K562 (cell line): ENCODE results near the gene BCKDK. TPM values are rescaled to one million over a fixed set of nuclear protein-coding genes. Genes with fewer than 3 reads are reported as not detected.

ENCODE experiments used
- ATAC-seq: fragments of 200-7000 bp; cut with Tn5 transposase; 3 replicates; pipeline ENCODE4 v1.9.1; 2020; ENCODE audit warnings: moderate library complexity
- BruUV-seq: library from RNA; stranded (reverse); fragments of 400-500 nt; replicated peaks from 2 replicates; lab custom pipeline; 2021; lab: Mats Ljungman, UMichigan
- CTCF ChIA-PET: fragments of 300-600 bp; formaldehyde crosslinking; extraction: SDS; loops from one replicate; lab custom pipeline; 2021; ENCODE audit warnings: low intra/inter-chr PET ratio; lab: Yijun Ruan, JAX
- POLR2A ChIA-PET: fragments of 300-600, 350-650 bp; sonication (Branson Sonifier 250); formaldehyde crosslinking; extraction: SDS; loops from one replicate; lab custom pipeline; 2021; ENCODE audit warnings: antibody characterized with exemption, inconsistent platforms; lab: Yijun Ruan, JAX
- DNase-seq, 4 experiments: peaks; one replicate each; pipeline versions ENCODE4 v3.0.0 to v3.0.0-alpha.2; 2011 to 2018; ENCODE audit warnings: low spot score in 3 of 4, mixed read lengths in 3 of 4; ENCODE audit errors: extremely low read depth in 1 of 4
- FAIRE-seq: peaks from 2 replicates; lab custom pipeline; 2011; peaks lifted over from hg19 to GRCh38; lab: Jason Lieb, UNC
- H2AFZ ChIP-seq: 2 replicates; pipeline ENCODE4 v1.6.0; 2011; ENCODE audit warnings: low read depth, low read length, control low read depth, inconsistent platforms
- H3K27ac ChIP-seq: fragments of 200-600 bp; 3 replicates; pipeline ENCODE4 v1.8.0; 2011; ENCODE audit warnings: low read depth, mild to moderate bottlenecking, control low read depth, inconsistent platforms, low read length, moderate library complexity, mixed read lengths; ENCODE audit errors: extremely low read depth
- H3K27me3 ChIP-seq, 2 experiments: fragments of 300-600 bp in 1 of 2; 2 replicates in 1 of 2; 3 replicates in 1 of 2; pipeline versions ENCODE4 v1.6.0 to v1.8.0; 2011; ENCODE audit warnings: inconsistent platforms in 2 of 2, low read length in 2 of 2, mild to moderate bottlenecking in 1 of 2, mixed read lengths in 1 of 2, moderate library complexity in 1 of 2; ENCODE audit not compliant: control insufficient read depth in 2 of 2, insufficient read depth in 2 of 2
- H3K36me3 ChIP-seq: fragments of 300-600 bp; 3 replicates; pipeline ENCODE4 v1.8.0; 2011; ENCODE audit warnings: mild to moderate bottlenecking, low read length, inconsistent platforms; ENCODE audit not compliant: control insufficient read depth, insufficient read depth
- H3K4me1 ChIP-seq, 2 experiments: fragments of 200-600 bp in 1 of 2; replicated peaks in 1 of 2; 2 replicates in 1 of 2; 3 replicates in 1 of 2; pipeline versions ENCODE4 v1.5.1 to v1.8.0; 2011; ENCODE audit warnings: inconsistent platforms in 2 of 2, low read length in 2 of 2, mild to moderate bottlenecking in 1 of 2, mixed read lengths in 1 of 2, moderate library complexity in 1 of 2; ENCODE audit not compliant: control insufficient read depth in 2 of 2, insufficient read depth in 2 of 2
- H3K4me2 ChIP-seq: 2 replicates; pipeline ENCODE4 v1.6.1; 2011; ENCODE audit warnings: low read length, control low read depth, inconsistent platforms, mixed read lengths; ENCODE audit not compliant: insufficient read depth
- H3K4me3 ChIP-seq: fragments of 200-600 bp; sonication (generic), shearing (Covaris generic); 2 replicates; pipeline ENCODE4 v1.5.1; 2016; ENCODE audit warnings: control low read depth, inconsistent platforms
- H3K79me2 ChIP-seq: fragments of 200-600 bp; 3 replicates; pipeline ENCODE4 v1.8.0; 2011; ENCODE audit warnings: low read length, inconsistent platforms; ENCODE audit not compliant: control insufficient read depth, insufficient read depth
- H3K9ac ChIP-seq, 2 experiments: 2 replicates each; pipeline versions ENCODE4 v1.6.0 to v1.6.1; 2011; ENCODE audit warnings: low read depth in 2 of 2, low read length in 2 of 2, control low read depth in 1 of 2, inconsistent platforms in 1 of 2, mild to moderate bottlenecking in 1 of 2, mixed read lengths in 1 of 2; ENCODE audit not compliant: insufficient read depth in 1 of 2
- H3K9me1 ChIP-seq: one replicate; pipeline ENCODE4 v1.6.0; 2011; ENCODE audit warnings: inconsistent platforms, mild to moderate bottlenecking, low read length, moderate library complexity; ENCODE audit not compliant: control insufficient read depth, insufficient read depth
- H3K9me3 ChIP-seq: replicated peaks from 2 replicates; pipeline ENCODE4 v1.5.1; 2011; ENCODE audit warnings: low read depth, low read length, inconsistent platforms; ENCODE audit not compliant: control insufficient read depth, insufficient read depth
- H4K20me1 ChIP-seq: replicated peaks from 2 replicates; pipeline ENCODE4 v1.6.1; 2011; ENCODE audit warnings: low read length, inconsistent platforms, mixed read lengths; ENCODE audit not compliant: control insufficient read depth, insufficient read depth
- BCLAF1 ChIP-seq, 2 experiments: fragments of 450-650 bp in 1 of 2; IDR thresholded peaks; 2 replicates each; pipeline ENCODE4 v1.6.1; 2011 to 2017; ENCODE audit warnings: low read depth in 2 of 2, antibody characterized with exemption in 1 of 2, borderline replicate concordance in 1 of 2, low read length in 1 of 2, mild to moderate bottlenecking in 1 of 2, mixed read lengths in 1 of 2; ENCODE audit not compliant: control insufficient read depth in 1 of 2
- CBFB ChIP-seq: sonication (generic); formaldehyde crosslinking; IDR thresholded peaks from 2 replicates; pipeline ENCODE4 v1.4.0; 2020; ENCODE audit warnings: mild to moderate bottlenecking, missing genetic modification reagents
- SAFB ChIP-seq: fragments of 200-400 bp; formaldehyde crosslinking; IDR thresholded peaks from 2 replicates; pipeline ENCODE4 v1.6.1; 2017; ENCODE audit warnings: low read depth, low read length, borderline replicate concordance
- SAFB2 ChIP-seq: fragments of 200-400 bp; formaldehyde crosslinking; IDR thresholded peaks from 2 replicates; pipeline ENCODE4 v1.6.1; 2018; ENCODE audit warnings: borderline replicate concordance, low read length, low read depth, moderate library complexity; ENCODE audit not compliant: severe bottlenecking
- UBTF ChIP-seq, 2 experiments: IDR thresholded peaks; 2 replicates each; pipeline ENCODE4 v1.6.1; 2012; ENCODE audit warnings: improper control_type of control experiment in 2 of 2, low read depth in 2 of 2, low read length in 2 of 2, borderline replicate concordance in 1 of 2
- ZNF75A ChIP-seq: fragments of 450-650 bp; formaldehyde crosslinking; IDR thresholded peaks from 2 replicates; pipeline ENCODE4 v1.4.0; 2020; ENCODE audit warnings: mild to moderate bottlenecking
- WGBS: fragments of 100-300 bp; shearing (Covaris generic); methylation state at CpG from one replicate; pipeline ENCODE4 v1.1.6; 2016; ENCODE audit warnings: low coverage, mixed read lengths; ENCODE audit not compliant: insufficient coverage; ENCODE audit errors: missing lambda C conversion rate; 5-methylcytosine and 5-hydroxymethylcytosine counted together
- in situ Hi-C: fragments of 300-500 bp; cut with MboI; formaldehyde crosslinking; loops from 4 replicates; pipeline ENCODE4 v1.15.0; 2018; ENCODE audit warnings: inconsistent platforms, mixed read lengths
- intact Hi-C: fragments of 100-400 bp; cut with micrococcal nuclease; formaldehyde crosslinking; loops from 2 replicates; pipeline ENCODE4 v1.14.2; 2022
- polyA plus RNA-seq, 8 experiments: library from polyadenylated mRNA; depleted of rRNA in 4 of 8; stranded (reverse) in 5 of 8; unstranded in 3 of 8; fragments of >200 nt; fragmentation: Nextera tagmentation in 2 of 8; fragmentation: Illumina TruSeq in 1 of 8; extraction: Ambion mirVana in 2 of 8; extraction: Trizol in 1 of 8; gene quantifications; 2 replicates each; pipeline versions ENCODE4 v1.2.1 to v1.2.3, GENCODE V29; 2011 to 2014; ENCODE audit warnings: inconsistent platforms in 1 of 8, missing spikeins in 1 of 8
- total RNA-seq, 7 experiments: library from RNA; depleted of rRNA in 6 of 7; stranded (reverse); fragments of >200 nt in 6 of 7; fragmentation: Illumina TruSeq in 2 of 7; extraction: Trizol in 2 of 7; gene quantifications; 2 replicates each; pipeline versions ENCODE4 v1.2.1 to v1.2.3, GENCODE V29; 2011 to 2021; ENCODE audit warnings: low replicate concordance in 1 of 7
- TF ChIP-seq, protein P1 (sequence below): sonication (generic); formaldehyde crosslinking; IDR thresholded peaks from 2 replicates; pipeline ENCODE4 v1.8.0; 2023; ENCODE audit warnings: mild to moderate bottlenecking, missing genetic modification reagents

Gene BCKDK
- total and polyA plus RNA-seq, 9 of the 15 experiments (the other 6 are each of a cell fraction or from before 2014, with no cell fraction given), result 0.58 to 34.8 (median 13.1) TPM

GRCh38 chr16:31073142-31073969 is 34.8 kb upstream of the BCKDK start:
- no peaks in the 10 kb centered on the region for H3K9me3 ChIP-seq
- in situ Hi-C loops, result no loop called here
- peaks cover 27% of the 10 kb centered on the region for H3K36me3 ChIP-seq
- ChIA-PET CTCF (interaction anchor here (0.6 kb wide), 1 partner anchor 19 kb away, joined by 3 read pairs; no protein-coding TSS in a partner anchor), POLR2A (interaction anchor here (0.6 to 3.3 kb wide), 29 partner anchors 9 to 215 kb away, joined by 3 to 32 read pairs (median 4); partner anchors contain the start of genes FUS, HSD3B7, KAT8 and PRSS53)
- H3K4me2 ChIP-seq, result peak overlapping the region; percentile 97
- H4K20me1 ChIP-seq, result no peaks in the 10 kb centered on the region; the same call in 1 of the 2 replicates
- DNase-seq (peak; percentile 86 to 94 (median 90)), FAIRE-seq (no peak), ATAC-seq (peak; percentile 86)
- intact Hi-C loops, result loop anchor here (5.0 kb wide), 1 partner anchor 81 kb away; no protein-coding TSS in a partner anchor
- no peaks in the 10 kb centered on the region for H3K27me3 ChIP-seq
- H3K9ac ChIP-seq, result peak overlapping the region; percentile 86 to 94
- no TSS peak for BruUV-seq
- H3K79me2 ChIP-seq, result peaks cover 68% of the 10 kb centered on the region
- H3K9me1 ChIP-seq, result no peaks in the 10 kb centered on the region
- peak overlapping the region; percentile 95 for H2AFZ ChIP-seq
- WGBS, result under 1% methylated on average over 36 of the region's 83 CpGs
- H3K27ac ChIP-seq, result peak overlapping the region; percentile 88
- H3K4me3 ChIP-seq, result peak overlapping the region; percentile 79
- H3K4me1 ChIP-seq, result peaks cover 11 to 29% of the 10 kb centered on the region in 2 experiments; a peak in 4 of 5 replicates
- TF ChIP-seq CBFB (peak; percentile 49; the same call in 1 of the 2 replicates), ZNF75A (CRISPR knock-in tag) (no peak), SAFB2 (no peak), BCLAF1 (IDR thresholded peaks at IDR 0.05; ENCODE audit: borderline replicate concordance in 1 of 2, control insufficient read depth in 1 of 2, low read depth in 2 of 2, low read length in 1 of 2) (no peak), SAFB (0 out of 2 replicates have a peak, but pooled peaks have one; percentile 12), UBTF (IDR thresholded peaks at IDR 0.05; ENCODE audit: borderline replicate concordance in 1 of 2, low read depth in 2 of 2, low read length in 2 of 2) (peak; percentile 9 to 15; a peak in 2 of 4 replicates)
- TF ChIP-seq, protein P1, sequence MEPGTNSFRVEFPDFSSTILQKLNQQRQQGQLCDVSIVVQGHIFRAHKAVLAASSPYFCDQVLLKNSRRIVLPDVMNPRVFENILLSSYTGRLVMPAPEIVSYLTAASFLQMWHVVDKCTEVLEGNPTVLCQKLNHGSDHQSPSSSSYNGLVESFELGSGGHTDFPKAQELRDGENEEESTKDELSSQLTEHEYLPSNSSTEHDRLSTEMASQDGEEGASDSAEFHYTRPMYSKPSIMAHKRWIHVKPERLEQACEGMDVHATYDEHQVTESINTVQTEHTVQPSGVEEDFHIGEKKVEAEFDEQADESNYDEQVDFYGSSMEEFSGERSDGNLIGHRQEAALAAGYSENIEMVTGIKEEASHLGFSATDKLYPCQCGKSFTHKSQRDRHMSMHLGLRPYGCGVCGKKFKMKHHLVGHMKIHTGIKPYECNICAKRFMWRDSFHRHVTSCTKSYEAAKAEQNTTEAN (CRISPR knock-in tag), result peak; percentile 25; the same call in 1 of the 2 replicates
